GM21528 (cell line): ENCODE results near the gene PACSIN2.

Source experiments
- ATAC-seq: cut with Tn5 transposase; IDR thresholded peaks from one replicate; pipeline ENCODE4 v1.9.1; 2021; ENCODE audit warnings: mild to moderate bottlenecking, moderate library complexity; ENCODE audit not compliant: unreplicated experiment, low FRiP score

The PACSIN2 gene

GRCh38 chr22:42891008-42891407, 123.9 kb downstream of the PACSIN2 start:
- no peak for ATAC-seq

GRCh38 chr22:42889304-42889703, 125.6 kb downstream of the PACSIN2 start:
- peak; percentile 49 for ATAC-seq

GRCh38 chr22:42887523-42888507, 127.1 kb downstream of the PACSIN2 start:
- ATAC-seq: no peak

- ATAC-seq: no peak
Observed at GRCh38 chr22:42887120-42887519, 127.8 kb downstream of the PACSIN2 start.

- ATAC-seq: no peak
Observed at GRCh38 chr22:42885446-42885845, 129.5 kb downstream of the PACSIN2 start.

- ATAC-seq: no peak
Observed at GRCh38 chr22:42884616-42885375, 130.2 kb downstream of the PACSIN2 start.

GRCh38 chr22:42883970-42884369, 131.0 kb downstream of the PACSIN2 start:
- ATAC-seq: no peak

GRCh38 chr22:42883121-42883520, 131.8 kb downstream of the PACSIN2 start:
- ATAC-seq: no peak

GRCh38 chr22:42881982-42882656, 132.8 kb downstream of the PACSIN2 start:
- ATAC-seq: no peak

- no peak for ATAC-seq
Observed at GRCh38 chr22:42881298-42881697, 133.7 kb downstream of the PACSIN2 start.

- ATAC-seq: no peak
Observed at GRCh38 chr22:42880815-42881214, 134.1 kb downstream of the PACSIN2 start.

GRCh38 chr22:42879371-42880021, 135.5 kb downstream of the PACSIN2 start:
- no peak for ATAC-seq

- ATAC-seq: no peak
Observed at GRCh38 chr22:42878561-42879305, 136.2 kb downstream of the PACSIN2 start.

GRCh38 chr22:42877597-42878340, 137.2 kb downstream of the PACSIN2 start:
- ATAC-seq: no peak

GRCh38 chr22:42877158-42877557, 137.8 kb downstream of the PACSIN2 start:
- no peak for ATAC-seq

GRCh38 chr22:42876041-42876440, 138.9 kb downstream of the PACSIN2 start:
- ATAC-seq: no peak

GRCh38 chr22:42874010-42874409, 140.9 kb downstream of the PACSIN2 start:
- ATAC-seq: no peak

- no peak for ATAC-seq
Observed at GRCh38 chr22:42873356-42873755, 141.6 kb downstream of the PACSIN2 start.

- no peak for ATAC-seq
Observed at GRCh38 chr22:42872821-42873220, 142.1 kb downstream of the PACSIN2 start.
